ENCODE data around the gene ARCN1. TPM values are rescaled to one million over a fixed set of nuclear protein-coding genes. Genes with fewer than 3 reads are reported as not detected.

ARCN1 gene
- total and polyA plus RNA-seq, 2 donors (not counting 1 experiment from before 2014, with no cell fraction given), result 42.9 to 83.2 TPM

- TF ChIP-seq, protein P1, sequence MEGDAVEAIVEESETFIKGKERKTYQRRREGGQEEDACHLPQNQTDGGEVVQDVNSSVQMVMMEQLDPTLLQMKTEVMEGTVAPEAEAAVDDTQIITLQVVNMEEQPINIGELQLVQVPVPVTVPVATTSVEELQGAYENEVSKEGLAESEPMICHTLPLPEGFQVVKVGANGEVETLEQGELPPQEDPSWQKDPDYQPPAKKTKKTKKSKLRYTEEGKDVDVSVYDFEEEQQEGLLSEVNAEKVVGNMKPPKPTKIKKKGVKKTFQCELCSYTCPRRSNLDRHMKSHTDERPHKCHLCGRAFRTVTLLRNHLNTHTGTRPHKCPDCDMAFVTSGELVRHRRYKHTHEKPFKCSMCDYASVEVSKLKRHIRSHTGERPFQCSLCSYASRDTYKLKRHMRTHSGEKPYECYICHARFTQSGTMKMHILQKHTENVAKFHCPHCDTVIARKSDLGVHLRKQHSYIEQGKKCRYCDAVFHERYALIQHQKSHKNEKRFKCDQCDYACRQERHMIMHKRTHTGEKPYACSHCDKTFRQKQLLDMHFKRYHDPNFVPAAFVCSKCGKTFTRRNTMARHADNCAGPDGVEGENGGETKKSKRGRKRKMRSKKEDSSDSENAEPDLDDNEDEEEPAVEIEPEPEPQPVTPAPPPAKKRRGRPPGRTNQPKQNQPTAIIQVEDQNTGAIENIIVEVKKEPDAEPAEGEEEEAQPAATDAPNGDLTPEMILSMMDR (IDR thresholded peaks at IDR 0.05), result no peak
- TF ChIP-seq EZH2 (IDR thresholded peaks at IDR 0.05; ENCODE audit: borderline replicate concordance, insufficient read depth, low read depth, low read length, poor library complexity, severe bottlenecking), result no peak
- no peak overlapping the region for H3K4me3 Mint-ChIP-seq
- no peaks in the 10 kb centered on the region for H3K9me3 ChIP-seq (ENCODE audit: control extremely low read depth in 1 of 3, control insufficient read depth in 2 of 3, insufficient read depth in 1 of 3, low read length in 2 of 3)
- H3K4me3 ChIP-seq (ENCODE audit: control extremely low read depth in 1 of 5, extremely low read depth in 1 of 5, insufficient read depth in 1 of 5, low read depth in 2 of 5, low read length in 4 of 5), result no peak overlapping the region
- WGBS (ENCODE audit: insufficient coverage), result 93% methylated on average over 10 of the region's 10 CpGs
- no peaks in the 10 kb centered on the region for H4K20me1 ChIP-seq (ENCODE audit: control insufficient read depth, insufficient read depth, low read length, poor library complexity, severe bottlenecking)
- H3K27ac ChIP-seq (ENCODE audit: low read length in 2 of 2), result no peak overlapping the region
- ChIA-PET CTCF (no interaction called here), POLR2A (no interaction called here)
- H2AFZ ChIP-seq (ENCODE audit: insufficient read depth, low read depth, low read length, poor library complexity, severe bottlenecking), result no peak overlapping the region
- no peaks in the 10 kb centered on the region for H3K79me2 ChIP-seq (ENCODE audit: control insufficient read depth, insufficient read depth, low read length)
- no peaks in the 10 kb centered on the region for H3K27me3 ChIP-seq (replicated peaks in 1 of 4; ENCODE audit: control extremely low read depth in 1 of 4, control insufficient read depth in 3 of 4, insufficient read depth in 4 of 4, low read length in 3 of 4)
- no peak overlapping the region for H3K27ac Mint-ChIP-seq
- H3K4me1 ChIP-seq (ENCODE audit: control insufficient read depth in 2 of 2, insufficient read depth in 2 of 2, low read length in 2 of 2), result no peaks in the 10 kb centered on the region
- no peaks in the 10 kb centered on the region for H3K36me3 ChIP-seq (replicated peaks in 1 of 2; ENCODE audit: control extremely low read depth in 1 of 2, control insufficient read depth in 1 of 2, extremely low read depth in 1 of 2, insufficient read depth in 2 of 2, low read length in 1 of 2)
- DNase-seq, result no peak
- ATAC-seq (ENCODE audit: low read depth), result no peak
- peaks cover 4% of the 10 kb centered on the region for H3K27me3 Mint-ChIP-seq
- no peaks in the 10 kb centered on the region for H3K4me1 Mint-ChIP-seq
- no peaks in the 10 kb centered on the region for H3K9me3 Mint-ChIP-seq (ENCODE audit: insufficient read depth)
- no peak overlapping the region for H3K4me2 ChIP-seq (replicated peaks; ENCODE audit: low read depth, low read length, poor library complexity, severe bottlenecking)
- intact Hi-C loops (cut with micrococcal nuclease), result no loop called here
- H3K9ac ChIP-seq (ENCODE audit: low read length), result no peak overlapping the region
Observed at GRCh38 chr11:118644496-118644895, 72.3 kb downstream of the ARCN1 start.

DNA sequence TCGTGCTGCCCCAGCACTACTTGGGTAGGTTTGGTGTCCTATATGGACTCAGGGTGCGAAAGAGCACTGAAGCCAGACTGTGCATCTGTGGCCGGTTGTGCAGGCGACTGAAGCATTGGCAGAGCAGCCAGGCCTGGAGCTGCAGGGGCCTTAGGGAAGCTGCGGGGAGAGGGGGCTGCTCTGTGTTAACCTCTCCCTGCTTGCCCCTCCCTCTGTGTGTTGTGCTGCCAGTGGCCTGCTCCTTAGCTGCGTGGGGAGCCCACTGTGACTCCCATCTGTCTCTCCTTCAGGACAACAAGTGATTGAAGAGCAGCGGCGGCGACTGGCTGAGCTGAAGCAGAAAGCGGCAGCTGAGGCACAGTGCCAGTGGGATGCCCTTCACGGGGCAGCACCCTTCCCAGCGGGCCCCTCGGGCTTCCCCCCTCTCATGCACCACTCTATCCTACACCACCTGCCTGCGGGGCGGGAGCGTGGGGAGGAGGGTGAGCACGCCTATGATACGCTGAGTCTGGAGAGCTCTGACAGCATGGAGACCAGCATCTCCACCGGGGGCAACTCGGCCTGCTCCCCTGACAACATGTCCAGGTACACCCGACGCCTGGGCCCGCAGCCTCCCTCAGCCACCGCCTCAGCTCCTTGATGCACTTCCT, 73.0 kb downstream of the ARCN1 start:
- H3K27ac ChIP-seq (ENCODE audit: low read length in 2 of 2), result no peak overlapping the region
- H3K9me3 ChIP-seq (ENCODE audit: control extremely low read depth in 1 of 3, control insufficient read depth in 2 of 3, insufficient read depth in 1 of 3, low read length in 2 of 3), result no peaks in the 10 kb centered on the region
- CTCF ChIA-PET, result interaction anchor here (0.9 kb wide), 1 partner anchor 38 kb away, joined by 3 read pairs; the partner anchor contains the start of gene PHLDB1
- Mint-ChIP-seq H3K27me3 (peaks cover 4% of the 10 kb centered on the region), H3K9me3 (ENCODE audit: insufficient read depth) (no peaks in the 10 kb centered on the region), H3K27ac (no peak overlapping the region), H3K4me3 (no peak overlapping the region), H3K4me1 (no peaks in the 10 kb centered on the region)
- 96% methylated on average over 18 of the region's 24 CpGs for WGBS (ENCODE audit: insufficient coverage)
- TF ChIP-seq, protein P1 (IDR thresholded peaks at IDR 0.05), result no peak
- no peak for TF ChIP-seq EZH2 (IDR thresholded peaks at IDR 0.05; ENCODE audit: borderline replicate concordance, insufficient read depth, low read depth, low read length, poor library complexity, severe bottlenecking)
- POLR2A ChIA-PET, result no interaction called here
- ATAC-seq (ENCODE audit: low read depth) (no peak), DNase-seq (no peak)
- H2AFZ ChIP-seq (ENCODE audit: insufficient read depth, low read depth, low read length, poor library complexity, severe bottlenecking), result no peak overlapping the region
- no peaks in the 10 kb centered on the region for H3K27me3 ChIP-seq (replicated peaks in 1 of 4; ENCODE audit: control extremely low read depth in 1 of 4, control insufficient read depth in 3 of 4, insufficient read depth in 4 of 4, low read length in 3 of 4)
- H3K36me3 ChIP-seq (replicated peaks in 1 of 2; ENCODE audit: control extremely low read depth in 1 of 2, control insufficient read depth in 1 of 2, extremely low read depth in 1 of 2, insufficient read depth in 2 of 2, low read length in 1 of 2), result no peaks in the 10 kb centered on the region
- H3K4me2 ChIP-seq (replicated peaks; ENCODE audit: low read depth, low read length, poor library complexity, severe bottlenecking), result no peak overlapping the region
- no peaks in the 10 kb centered on the region for H3K4me1 ChIP-seq (ENCODE audit: control insufficient read depth in 2 of 2, insufficient read depth in 2 of 2, low read length in 2 of 2)
- no peaks in the 10 kb centered on the region for H4K20me1 ChIP-seq (ENCODE audit: control insufficient read depth, insufficient read depth, low read length, poor library complexity, severe bottlenecking)
- intact Hi-C loops (cut with micrococcal nuclease), result no loop called here
- H3K4me3 ChIP-seq (ENCODE audit: control extremely low read depth in 1 of 5, extremely low read depth in 1 of 5, insufficient read depth in 1 of 5, low read depth in 2 of 5, low read length in 4 of 5), result no peak overlapping the region
- no peak overlapping the region for H3K9ac ChIP-seq (ENCODE audit: low read length)
- H3K79me2 ChIP-seq (ENCODE audit: control insufficient read depth, insufficient read depth, low read length), result no peaks in the 10 kb centered on the region

Measured in B cell (primary cell).